ENCODE results near the gene PXMP2. TPM values are rescaled to one million over a fixed set of nuclear protein-coding genes. Genes with fewer than 3 reads are reported as not detected.

Gene PXMP2
- polyA plus RNA-seq (2013, experiment 1 of 2), result 17.2 TPM
- polyA plus RNA-seq (2013, experiment 2 of 2), result 17.8 TPM

GRCh38 chr12:132687211-132688164 is at the start of gene PXMP2, which contains the start of gene POLE:
Gene PXMP2 (plus strand): TSS chr12:132687587. CDS start chr12:132687671, 84 bp downstream.
Gene POLE (minus strand): TSS chr12:132687342. CDS start chr12:132687315, 27 bp downstream.
- Histone ChIP-seq H3K4me3 (ENCODE audit: low read length) (peak within 1 kb of the TSS; percentile 80), H3K36me3 (ENCODE audit: insufficient read depth, low read length) (peaks cover 26% of the 10 kb centered on the region), H3K27me3 (ENCODE audit: insufficient read depth, low read length) (peaks cover 14% of the 10 kb centered on the region), H3K9me3 (ENCODE audit: insufficient read depth, low read depth, low read length) (no peaks in the 10 kb centered on the region), H3K27ac (ENCODE audit: low read depth, low read length) (peak within 1 kb of the TSS; percentile 90), H3K4me1 (ENCODE audit: insufficient read depth, low read length) (peaks cover 4% of the 10 kb centered on the region; the same call in 1 of the 2 replicates), H3K9ac (ENCODE audit: low read depth, low read length) (peak within 1 kb of the TSS; percentile 99)
- under 1% methylated on average over 134 of the region's 134 CpGs for WGBS

DNA sequence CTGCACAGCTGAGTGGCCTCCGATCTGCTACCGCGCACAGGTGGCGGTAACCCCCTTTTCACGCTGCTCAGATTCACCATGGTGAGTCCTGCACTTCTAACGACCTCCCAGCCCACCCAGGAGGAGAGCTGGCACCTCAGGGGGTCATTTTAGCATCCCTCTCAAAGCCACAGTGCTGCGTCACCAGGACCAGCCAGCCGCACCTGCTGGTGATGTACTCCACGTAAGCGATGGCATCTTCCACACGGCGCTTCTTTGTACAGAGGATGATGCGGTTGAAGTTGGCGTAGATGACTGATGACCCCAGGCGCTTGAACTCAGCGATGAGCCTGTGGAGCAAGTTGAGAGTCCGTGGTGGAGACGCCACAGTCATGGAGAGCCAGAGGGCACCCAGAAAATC is 49.6 kb upstream of the PXMP2 start:
- no peak overlapping the region for H3K9ac ChIP-seq (ENCODE audit: low read depth, low read length)

DNA sequence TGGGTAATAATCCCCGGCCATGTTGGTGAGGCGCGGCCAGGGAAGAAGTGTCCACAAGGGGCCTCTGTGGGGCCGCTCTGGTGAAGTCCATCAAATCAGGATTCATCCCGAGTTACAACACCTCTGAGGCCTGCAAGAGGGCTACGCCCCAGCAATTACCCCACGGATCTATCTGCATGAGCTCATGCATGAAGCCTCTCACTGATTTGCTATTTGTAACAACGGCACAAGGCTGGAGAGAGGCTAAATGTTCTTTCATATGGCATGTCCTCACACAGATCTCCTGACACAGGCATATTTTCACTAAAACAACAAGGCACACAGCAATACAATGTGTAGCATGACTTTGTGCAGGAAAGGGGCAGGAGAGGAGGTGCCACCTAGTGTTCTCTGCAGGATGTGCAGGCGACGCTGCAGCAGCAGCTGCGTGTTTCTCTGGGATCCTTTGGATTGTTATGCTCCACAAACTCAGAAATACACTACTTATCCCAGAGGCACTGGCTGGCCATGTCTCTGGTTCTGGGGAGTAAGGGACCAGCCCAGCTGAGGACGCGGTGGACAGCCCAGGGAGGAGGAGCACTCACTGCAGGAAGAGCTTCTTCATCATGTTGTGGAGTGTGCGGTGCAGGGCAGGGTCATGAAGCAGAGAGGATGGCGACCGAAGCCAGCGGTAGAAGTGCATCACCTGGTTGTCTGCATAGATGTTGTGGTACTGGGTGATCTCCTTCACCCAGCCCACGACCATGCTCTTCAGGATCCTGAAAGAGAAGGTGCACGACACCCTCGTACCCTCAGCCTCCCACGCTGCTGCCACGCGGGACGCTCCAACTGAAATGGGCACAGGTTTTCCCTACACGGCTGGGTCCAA is 48.6 kb upstream of the PXMP2 start:
- Histone ChIP-seq H3K27ac (ENCODE audit: low read depth, low read length) (no peak overlapping the region), H3K9ac (ENCODE audit: low read depth, low read length) (no peak overlapping the region), H3K9me3 (ENCODE audit: insufficient read depth, low read depth, low read length) (no peaks in the 10 kb centered on the region), H3K27me3 (ENCODE audit: insufficient read depth, low read length) (no peaks in the 10 kb centered on the region), H3K4me3 (ENCODE audit: low read length) (no peak overlapping the region), H3K36me3 (ENCODE audit: insufficient read depth, low read length) (peaks cover 96% of the 10 kb centered on the region), H3K4me1 (ENCODE audit: insufficient read depth, low read length) (no peaks in the 10 kb centered on the region)
- 90% methylated on average over 25 of the region's 25 CpGs for WGBS

More for the DNA sequence above, 49.6 kb upstream of the PXMP2 start:
- Histone ChIP-seq H3K4me1 (ENCODE audit: insufficient read depth, low read length) (no peaks in the 10 kb centered on the region), H3K27ac (ENCODE audit: low read depth, low read length) (no peak overlapping the region), H3K27me3 (ENCODE audit: insufficient read depth, low read length) (no peaks in the 10 kb centered on the region), H3K9me3 (ENCODE audit: insufficient read depth, low read depth, low read length) (no peaks in the 10 kb centered on the region), H3K4me3 (ENCODE audit: low read length) (no peak overlapping the region), H3K36me3 (ENCODE audit: insufficient read depth, low read length) (peaks cover 95% of the 10 kb centered on the region)
- 92% methylated on average over 18 of the region's 18 CpGs for WGBS

DNA sequence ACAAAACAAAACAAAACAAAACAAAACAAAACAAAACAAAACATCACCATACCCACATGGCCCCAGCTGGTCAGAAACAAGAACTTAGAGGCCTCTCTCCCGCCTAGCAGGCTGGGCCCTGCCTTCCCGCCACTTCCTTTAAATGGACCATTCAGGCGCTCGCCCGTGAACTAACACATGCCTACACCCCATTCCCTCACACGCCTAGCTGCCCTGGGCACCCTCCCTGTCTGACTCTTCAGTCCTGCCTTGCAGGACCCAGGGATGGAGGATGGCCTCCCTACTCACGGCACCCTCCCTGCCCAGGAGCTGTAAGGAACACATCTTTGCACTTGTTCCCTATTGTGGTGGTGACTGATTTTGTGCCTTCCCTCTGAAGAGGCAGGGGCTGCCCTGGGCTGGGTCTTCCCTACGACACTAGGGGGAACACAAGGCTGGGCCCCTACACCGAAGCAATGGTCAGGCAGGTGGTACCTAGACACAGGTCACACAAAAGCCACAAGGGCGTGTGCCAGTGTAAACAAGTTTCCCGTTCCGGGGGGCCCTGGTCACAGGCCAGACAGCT is 47.3 kb upstream of the PXMP2 start:
- 94% methylated on average over 12 of the region's 12 CpGs for WGBS
- peaks cover 91% of the 10 kb centered on the region for H3K36me3 ChIP-seq (ENCODE audit: insufficient read depth, low read length)

GRCh38 chr12:132640936-132641335 is 46.5 kb upstream of the PXMP2 start:
- Histone ChIP-seq H3K27ac (ENCODE audit: low read depth, low read length) (no peak overlapping the region), H3K36me3 (ENCODE audit: insufficient read depth, low read length) (peaks cover 90% of the 10 kb centered on the region), H3K4me1 (ENCODE audit: insufficient read depth, low read length) (no peaks in the 10 kb centered on the region), H3K9me3 (ENCODE audit: insufficient read depth, low read depth, low read length) (no peaks in the 10 kb centered on the region), H3K9ac (ENCODE audit: low read depth, low read length) (no peak overlapping the region), H3K27me3 (ENCODE audit: insufficient read depth, low read length) (no peaks in the 10 kb centered on the region), H3K4me3 (ENCODE audit: low read length) (no peak overlapping the region)
- WGBS, result 92% methylated on average over 10 of the region's 10 CpGs

More for the DNA sequence above, 47.3 kb upstream of the PXMP2 start:
- H3K9ac ChIP-seq (ENCODE audit: low read depth, low read length), result no peak overlapping the region
- no peaks in the 10 kb centered on the region for H3K4me1 ChIP-seq (ENCODE audit: insufficient read depth, low read length)
- H3K27me3 ChIP-seq (ENCODE audit: insufficient read depth, low read length), result no peaks in the 10 kb centered on the region
- H3K4me3 ChIP-seq (ENCODE audit: low read length), result no peak overlapping the region
- H3K27ac ChIP-seq (ENCODE audit: low read depth, low read length), result no peak overlapping the region
- H3K9me3 ChIP-seq (ENCODE audit: insufficient read depth, low read depth, low read length), result no peaks in the 10 kb centered on the region

GRCh38 chr12:132641811-132642650 is 45.4 kb upstream of the PXMP2 start:
- H3K4me3 ChIP-seq (ENCODE audit: low read length), result no peak overlapping the region
- no peaks in the 10 kb centered on the region for H3K4me1 ChIP-seq (ENCODE audit: insufficient read depth, low read length)
- no peaks in the 10 kb centered on the region for H3K9me3 ChIP-seq (ENCODE audit: insufficient read depth, low read depth, low read length)
- H3K36me3 ChIP-seq (ENCODE audit: insufficient read depth, low read length), result peaks cover 88% of the 10 kb centered on the region
- no peak overlapping the region for H3K27ac ChIP-seq (ENCODE audit: low read depth, low read length)
- no peaks in the 10 kb centered on the region for H3K27me3 ChIP-seq (ENCODE audit: insufficient read depth, low read length)
- WGBS, result 95% methylated on average over 28 of the region's 28 CpGs
- no peak overlapping the region for H3K9ac ChIP-seq (ENCODE audit: low read depth, low read length)

GRCh38 chr12:132642846-132643835 is 44.2 kb upstream of the PXMP2 start:
- no peak overlapping the region for H3K27ac ChIP-seq (ENCODE audit: low read depth, low read length)
- H3K27me3 ChIP-seq (ENCODE audit: insufficient read depth, low read length), result no peaks in the 10 kb centered on the region
- no peak overlapping the region for H3K4me3 ChIP-seq (ENCODE audit: low read length)
- no peaks in the 10 kb centered on the region for H3K9me3 ChIP-seq (ENCODE audit: insufficient read depth, low read depth, low read length)
- peaks cover 88% of the 10 kb centered on the region for H3K36me3 ChIP-seq (ENCODE audit: insufficient read depth, low read length)
- H3K9ac ChIP-seq (ENCODE audit: low read depth, low read length), result no peak overlapping the region
- WGBS, result 97% methylated on average over 30 of the region's 30 CpGs
- H3K4me1 ChIP-seq (ENCODE audit: insufficient read depth, low read length), result no peaks in the 10 kb centered on the region

GRCh38 chr12:132646850-132647249 is 40.5 kb upstream of the PXMP2 start:
- Histone ChIP-seq H3K36me3 (ENCODE audit: insufficient read depth, low read length) (peaks cover 92% of the 10 kb centered on the region), H3K9ac (ENCODE audit: low read depth, low read length) (no peak overlapping the region), H3K9me3 (ENCODE audit: insufficient read depth, low read depth, low read length) (no peaks in the 10 kb centered on the region), H3K27me3 (ENCODE audit: insufficient read depth, low read length) (no peaks in the 10 kb centered on the region), H3K4me3 (ENCODE audit: low read length) (no peak overlapping the region), H3K4me1 (ENCODE audit: insufficient read depth, low read length) (no peaks in the 10 kb centered on the region), H3K27ac (ENCODE audit: low read depth, low read length) (no peak overlapping the region)
- 98% methylated on average over 7 of the region's 7 CpGs for WGBS

DNA sequence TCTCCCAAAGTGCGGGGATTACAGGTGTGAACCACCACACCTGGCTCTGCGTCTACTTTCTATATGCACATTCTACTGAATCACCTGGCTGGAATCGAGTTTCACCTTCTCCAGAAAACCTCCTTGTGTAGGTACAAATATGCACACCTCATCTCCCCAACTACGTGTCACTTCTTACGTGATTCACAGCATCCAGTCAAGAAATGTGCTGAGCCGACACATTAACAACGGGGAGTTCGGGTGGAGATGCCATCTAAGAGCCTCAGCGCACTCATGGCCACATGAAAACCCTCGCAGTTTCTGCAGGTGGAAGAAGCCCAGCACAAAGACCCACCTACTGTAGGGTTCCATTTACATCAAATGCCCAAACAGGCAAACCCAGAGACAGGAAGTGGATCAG is 39.5 kb upstream of the PXMP2 start:
- Histone ChIP-seq H3K9me3 (ENCODE audit: insufficient read depth, low read depth, low read length) (no peaks in the 10 kb centered on the region), H3K27me3 (ENCODE audit: insufficient read depth, low read length) (no peaks in the 10 kb centered on the region), H3K4me3 (ENCODE audit: low read length) (no peak overlapping the region), H3K4me1 (ENCODE audit: insufficient read depth, low read length) (no peaks in the 10 kb centered on the region), H3K9ac (ENCODE audit: low read depth, low read length) (no peak overlapping the region), H3K27ac (ENCODE audit: low read depth, low read length) (no peak overlapping the region), H3K36me3 (ENCODE audit: insufficient read depth, low read length) (peaks cover 92% of the 10 kb centered on the region)
- 97% methylated on average over 10 of the region's 10 CpGs for WGBS

Measured in HUES64 (cell line).